Measurements from ENCODE around the gene CPNE7.
"Not testable (repeated sequence)": the region's sequence is repeated elsewhere in the genome, so short reads cannot be mapped to it uniquely, and the experiment has no call there.

The CPNE7 gene

DNA sequence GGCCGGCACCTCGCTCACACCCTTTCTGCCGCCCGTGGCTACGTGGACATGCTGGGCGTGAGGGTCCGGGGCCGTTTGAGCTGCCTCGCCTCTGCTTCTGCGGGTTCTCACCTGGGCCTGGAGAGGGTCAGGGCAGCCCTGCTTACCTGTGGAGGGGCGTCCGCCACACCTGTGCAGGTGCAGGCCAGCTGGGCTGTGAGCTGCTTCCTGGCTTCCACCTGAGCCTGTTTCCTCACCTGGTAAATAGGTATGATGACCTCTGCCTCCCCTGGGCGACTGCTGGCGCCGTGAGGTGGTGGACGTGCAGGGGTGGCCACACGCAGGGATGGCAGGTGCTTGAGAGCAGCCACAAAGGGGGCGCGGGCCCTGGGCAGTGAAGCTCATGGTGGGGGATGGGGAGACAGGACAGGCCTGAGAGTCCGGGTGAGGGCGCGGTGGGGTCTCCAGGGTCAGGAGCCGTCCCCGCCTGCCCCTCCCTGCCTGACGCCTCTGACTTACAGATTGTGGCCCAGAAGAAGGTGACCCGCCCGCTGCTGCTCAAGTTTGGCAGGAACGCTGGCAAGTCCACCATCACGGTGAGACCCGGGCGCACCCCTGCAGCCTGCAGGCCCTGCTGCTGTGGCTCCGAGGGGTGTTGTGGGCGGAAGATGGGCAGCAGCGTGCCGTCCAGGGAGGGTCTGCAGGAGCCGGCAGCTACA lies 7.8 kb downstream of the CPNE7 start:
- DNase-seq (ENCODE audit: low read depth, low spot score) = no peak

DNA sequence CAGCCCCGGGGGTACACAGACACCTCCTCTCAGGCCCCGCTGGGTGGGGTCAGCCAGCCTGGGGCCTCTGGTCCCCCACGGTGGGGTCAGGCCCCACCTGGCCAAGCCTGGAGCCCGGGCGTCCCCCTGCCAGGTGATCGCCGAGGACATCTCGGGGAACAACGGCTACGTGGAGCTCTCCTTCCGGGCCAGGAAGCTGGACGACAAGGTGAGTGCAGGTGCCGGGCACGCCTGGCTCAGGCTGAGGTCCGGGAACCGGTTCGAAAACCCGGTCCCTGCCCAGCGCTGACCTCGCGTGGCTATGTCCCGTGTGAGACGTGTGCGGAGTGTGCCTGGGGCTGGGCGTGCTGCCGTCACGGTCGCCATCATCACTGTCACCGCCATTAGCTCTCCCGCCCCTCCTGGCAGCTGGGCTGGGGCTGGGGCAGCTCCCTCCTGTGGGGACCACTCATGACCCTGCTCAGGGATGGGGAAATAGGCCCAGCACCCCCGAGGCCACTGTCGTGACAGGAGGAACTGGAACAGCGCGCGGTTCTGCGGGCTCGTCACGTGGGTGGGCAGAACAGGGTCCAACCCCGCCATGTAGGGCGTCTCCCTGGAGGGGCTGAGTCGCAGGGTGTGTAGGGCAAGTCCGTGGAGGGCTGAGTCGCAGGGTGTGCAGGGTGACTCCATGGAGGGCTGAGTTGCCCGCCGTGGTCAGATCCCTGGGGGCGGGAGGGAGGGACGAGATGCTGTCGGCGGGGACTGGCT lies 8.5 kb downstream of the CPNE7 start:
- DNase-seq (ENCODE audit: low read depth, low spot score) = no peak

DNA sequence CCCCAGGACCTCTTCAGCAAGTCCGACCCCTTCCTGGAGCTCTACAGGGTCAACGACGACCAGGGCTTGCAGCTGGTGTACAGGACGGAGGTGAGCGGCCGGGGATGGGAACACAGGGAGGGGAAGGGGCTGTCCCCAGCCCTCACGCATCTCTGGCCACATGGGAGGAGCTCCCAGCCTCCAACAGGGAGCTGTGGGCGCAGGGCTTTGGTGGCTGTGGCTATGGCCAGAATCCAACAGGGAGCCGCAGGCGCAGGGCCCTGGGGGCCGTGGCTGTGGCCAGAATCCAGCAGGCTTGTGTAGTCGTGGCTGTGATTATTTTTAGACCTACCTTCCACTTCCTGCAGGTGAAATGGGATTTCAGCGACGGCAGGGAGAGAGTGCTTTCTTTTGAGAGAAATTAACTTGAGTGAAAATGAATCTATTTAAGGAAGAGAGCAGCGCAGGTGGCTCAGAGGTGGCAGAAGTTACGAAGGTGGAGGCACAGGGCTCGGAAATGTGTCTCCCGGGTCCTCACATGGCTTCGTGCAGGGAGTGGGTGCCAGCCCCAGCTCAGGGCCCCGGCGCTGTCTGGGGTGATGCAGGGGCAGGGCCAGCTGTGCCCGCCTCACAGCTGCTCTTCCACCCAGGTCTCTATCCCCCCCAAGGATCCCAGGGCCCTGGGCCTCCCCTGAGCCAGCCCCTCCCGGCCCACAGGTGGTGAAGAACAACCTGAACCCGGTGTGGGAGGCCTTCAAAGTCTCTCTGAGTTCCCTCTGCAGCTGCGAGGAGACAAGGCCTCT lies 9.4 kb downstream of the CPNE7 start:
- no peak for DNase-seq (ENCODE audit: low read depth, low spot score)

DNA sequence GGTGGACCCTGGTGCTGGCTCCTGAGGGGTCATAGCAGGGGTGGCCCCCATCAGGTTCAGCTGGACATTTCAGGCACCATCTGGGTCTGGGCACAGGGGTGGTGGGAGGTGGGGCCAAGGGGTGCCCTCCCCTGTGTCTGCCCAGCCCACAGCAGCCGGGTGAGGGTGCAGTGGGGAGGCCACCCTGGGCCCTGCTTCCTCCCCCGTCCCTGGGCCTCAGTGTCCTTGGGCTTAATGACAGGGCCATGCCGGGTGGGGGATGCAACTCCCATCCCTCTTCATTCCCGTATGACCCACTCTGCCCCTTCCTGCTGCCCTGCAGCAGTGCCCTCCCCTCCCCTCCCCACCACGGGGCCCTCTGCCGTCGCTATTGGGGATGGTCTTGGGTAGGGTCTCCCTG lies 10.7 kb downstream of the CPNE7 start:
- no peak for DNase-seq (ENCODE audit: low read depth, low spot score)

DNA sequence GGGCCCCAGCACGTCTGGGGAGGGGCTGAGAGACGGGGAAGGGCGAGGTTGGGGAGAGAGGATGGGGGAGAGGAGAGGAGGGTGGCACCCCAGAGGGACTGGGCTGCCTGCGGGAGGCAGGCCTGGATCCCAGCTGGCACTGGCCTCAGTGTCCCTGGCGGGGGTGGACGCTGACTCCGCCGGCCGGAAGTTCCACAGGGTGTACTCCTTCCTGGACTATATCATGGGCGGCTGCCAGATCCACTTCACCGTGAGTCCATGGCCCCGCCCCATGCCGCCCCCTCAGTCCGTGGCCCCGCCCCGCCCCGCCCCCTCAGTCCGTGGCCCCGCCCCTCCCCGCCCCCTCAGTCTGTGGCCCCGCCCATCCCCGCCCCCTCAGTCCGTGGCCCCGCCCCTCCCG lies 11.3 kb downstream of the CPNE7 start:
- no peak for DNase-seq (ENCODE audit: low read depth, low spot score)

DNA sequence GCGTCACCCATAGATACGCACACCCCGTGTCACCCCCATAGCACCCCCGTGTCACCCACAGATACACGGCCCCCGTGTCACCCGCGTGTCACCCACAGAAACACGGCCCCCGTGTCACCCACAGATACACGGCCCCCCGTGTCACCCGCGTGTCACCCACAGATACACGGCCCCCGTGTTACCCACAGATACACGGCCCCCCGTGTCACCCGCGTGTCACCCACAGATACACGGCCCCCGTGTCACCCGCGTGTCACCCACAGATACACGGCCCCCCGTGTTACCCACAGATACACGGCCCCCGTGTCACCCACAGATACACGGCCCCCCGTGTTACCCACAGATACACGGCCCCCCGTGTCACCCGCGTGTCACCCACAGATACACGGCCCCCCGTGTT lies 12.1 kb downstream of the CPNE7 start:
- DNase-seq (ENCODE audit: low read depth, low spot score) = not testable (repeated sequence)

DNA sequence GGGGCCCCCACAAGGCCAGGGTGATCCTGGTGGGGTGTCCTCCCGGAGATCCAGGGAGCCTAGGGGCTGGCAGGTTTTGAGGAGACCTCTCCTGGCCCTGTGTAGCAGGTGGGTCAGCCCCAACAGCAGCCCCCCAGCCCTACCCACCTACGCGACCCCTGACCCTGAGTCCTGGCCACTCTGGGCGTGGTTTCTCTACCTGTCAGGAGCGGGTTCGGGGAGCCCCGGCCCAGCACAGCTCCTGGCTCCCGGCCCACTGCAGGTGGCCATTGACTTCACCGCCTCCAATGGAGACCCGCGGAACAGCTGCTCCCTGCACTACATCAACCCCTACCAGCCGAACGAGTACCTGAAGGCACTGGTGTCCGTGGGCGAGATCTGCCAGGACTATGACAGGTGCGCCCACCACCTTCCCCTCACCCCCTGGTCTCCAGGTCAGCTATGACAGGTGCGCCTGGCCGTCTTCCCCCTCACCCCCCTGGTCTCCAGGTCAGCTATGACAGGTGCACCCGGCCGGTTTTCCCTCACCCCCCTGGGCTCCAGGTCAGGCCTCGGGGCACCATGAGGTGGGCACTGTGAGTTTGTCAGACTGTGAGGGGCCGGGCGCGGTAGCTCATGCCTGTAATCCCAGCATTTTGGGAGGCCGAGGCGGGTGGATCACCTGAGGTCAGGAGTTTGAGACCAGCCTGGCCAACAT lies 13.0 kb downstream of the CPNE7 start:
- no peak for DNase-seq (ENCODE audit: low read depth, low spot score)

DNA sequence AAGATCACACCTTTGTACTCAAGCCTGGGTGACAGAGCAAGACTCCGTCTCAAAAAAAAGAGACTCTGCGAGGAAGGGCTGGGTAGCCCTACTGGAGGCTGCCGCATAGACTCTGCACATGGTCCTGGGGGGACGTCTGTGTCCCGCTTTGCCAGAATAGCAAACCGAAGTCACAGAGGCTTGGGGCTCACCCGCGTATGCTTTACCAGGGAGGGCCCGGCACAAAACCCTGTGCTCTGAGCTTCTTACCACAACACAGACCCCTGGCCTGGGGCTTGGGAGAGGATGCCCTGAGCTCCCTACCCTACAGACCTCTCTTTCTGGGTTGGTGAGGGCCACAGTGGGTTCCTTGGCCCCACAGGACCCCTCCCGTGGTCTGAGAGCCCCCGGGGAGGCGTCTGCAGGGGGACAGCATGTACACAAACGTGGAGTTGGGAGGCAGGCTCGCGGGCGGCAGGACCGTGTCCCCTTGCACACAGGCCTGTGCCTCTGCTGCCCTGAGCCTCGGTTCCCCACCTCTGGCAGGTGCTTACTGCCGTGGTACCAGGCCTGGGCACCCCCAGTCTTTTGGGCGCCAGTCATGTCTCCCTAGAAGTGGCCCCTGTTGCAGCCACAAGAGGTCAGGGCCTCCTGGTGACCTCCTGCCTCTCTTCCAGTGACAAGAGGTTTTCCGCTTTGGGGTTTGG lies 13.8 kb downstream of the CPNE7 start:
- DNase-seq (ENCODE audit: low read depth, low spot score) = no peak

DNA sequence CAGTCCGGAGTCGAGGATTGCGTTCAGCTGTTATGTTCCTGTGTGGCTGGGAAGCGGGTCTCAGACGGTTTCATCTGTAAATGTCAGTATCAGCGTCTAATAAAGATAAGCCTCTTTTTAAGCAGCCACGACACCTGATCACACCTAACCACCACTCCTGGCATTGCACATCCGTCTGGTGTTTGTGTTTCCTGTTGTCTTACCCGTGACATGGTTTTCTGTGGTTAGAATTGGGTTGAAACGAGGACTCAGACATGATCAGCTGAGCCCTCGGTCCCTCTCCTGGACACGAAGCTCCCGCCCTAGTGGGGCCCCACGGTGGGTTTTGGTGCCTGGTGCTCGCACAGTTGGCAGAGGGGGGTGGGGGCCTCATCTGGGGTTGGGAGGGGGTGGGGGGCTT lies 18.3 kb downstream of the CPNE7 start:
- no peak for DNase-seq (ENCODE audit: low read depth, low spot score)

DNA sequence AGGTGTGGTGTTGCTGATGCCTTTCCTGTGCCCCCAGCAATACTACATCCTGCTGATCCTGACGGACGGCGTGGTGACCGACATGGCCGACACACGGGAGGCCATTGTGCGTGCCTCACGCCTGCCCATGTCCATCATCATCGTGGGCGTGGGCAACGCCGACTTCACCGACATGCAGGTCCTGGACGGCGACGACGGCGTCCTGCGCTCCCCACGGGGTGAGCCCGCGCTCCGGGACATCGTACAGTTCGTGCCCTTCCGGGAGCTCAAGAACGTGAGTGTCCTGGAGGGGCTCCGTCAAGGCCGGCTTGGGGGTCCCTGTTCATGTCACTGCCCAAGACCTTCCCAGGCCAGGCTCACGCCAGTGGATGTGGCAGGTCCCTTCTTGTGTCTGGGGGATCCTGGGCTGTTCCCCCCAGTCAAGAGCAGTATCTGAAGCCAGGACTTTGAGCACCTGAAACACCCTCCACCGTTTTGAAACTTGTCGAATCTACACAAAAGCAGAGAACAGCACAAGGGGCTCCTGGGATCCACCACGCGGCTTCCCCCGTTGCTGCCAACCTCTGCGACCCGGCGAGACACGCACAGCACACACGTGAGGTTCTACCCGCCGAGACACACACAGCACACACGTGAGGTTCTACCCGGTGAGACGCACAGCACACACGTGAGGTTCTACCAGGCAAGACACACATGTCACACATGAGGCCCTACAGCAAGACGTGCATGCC lies 19.9 kb downstream of the CPNE7 start:
- no peak for DNase-seq (ENCODE audit: low read depth, low spot score)

DNA sequence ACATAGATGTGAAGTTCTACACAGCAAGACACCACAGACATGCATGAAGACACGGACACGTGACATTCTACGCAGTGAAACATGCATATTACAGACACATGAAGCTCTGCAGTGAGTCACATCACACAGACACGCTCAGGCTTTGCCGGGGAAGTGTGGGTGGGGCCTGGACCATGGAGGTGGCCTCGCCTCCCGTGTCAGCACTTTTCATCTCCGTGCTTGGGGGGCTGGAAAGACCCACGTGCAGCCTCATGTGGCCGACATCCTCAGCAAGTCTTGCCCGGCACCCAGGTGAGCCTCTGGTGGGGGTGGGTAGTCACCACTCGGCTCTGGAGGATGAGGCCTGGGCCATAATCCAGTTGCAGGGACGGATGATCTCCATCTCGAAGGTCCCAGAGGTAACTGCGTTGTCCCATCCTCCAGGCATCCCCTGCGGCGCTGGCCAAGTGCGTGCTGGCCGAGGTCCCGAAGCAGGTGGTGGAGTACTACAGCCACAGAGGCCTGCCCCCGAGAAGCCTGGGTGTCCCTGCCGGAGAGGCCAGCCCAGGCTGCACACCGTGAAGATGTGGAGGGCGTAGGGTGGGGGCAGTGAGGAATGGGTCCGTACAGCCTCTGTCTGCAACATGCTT lies 20.6 kb downstream of the CPNE7 start:
- DNase-seq (ENCODE audit: low read depth, low spot score) = no peak

DNA sequence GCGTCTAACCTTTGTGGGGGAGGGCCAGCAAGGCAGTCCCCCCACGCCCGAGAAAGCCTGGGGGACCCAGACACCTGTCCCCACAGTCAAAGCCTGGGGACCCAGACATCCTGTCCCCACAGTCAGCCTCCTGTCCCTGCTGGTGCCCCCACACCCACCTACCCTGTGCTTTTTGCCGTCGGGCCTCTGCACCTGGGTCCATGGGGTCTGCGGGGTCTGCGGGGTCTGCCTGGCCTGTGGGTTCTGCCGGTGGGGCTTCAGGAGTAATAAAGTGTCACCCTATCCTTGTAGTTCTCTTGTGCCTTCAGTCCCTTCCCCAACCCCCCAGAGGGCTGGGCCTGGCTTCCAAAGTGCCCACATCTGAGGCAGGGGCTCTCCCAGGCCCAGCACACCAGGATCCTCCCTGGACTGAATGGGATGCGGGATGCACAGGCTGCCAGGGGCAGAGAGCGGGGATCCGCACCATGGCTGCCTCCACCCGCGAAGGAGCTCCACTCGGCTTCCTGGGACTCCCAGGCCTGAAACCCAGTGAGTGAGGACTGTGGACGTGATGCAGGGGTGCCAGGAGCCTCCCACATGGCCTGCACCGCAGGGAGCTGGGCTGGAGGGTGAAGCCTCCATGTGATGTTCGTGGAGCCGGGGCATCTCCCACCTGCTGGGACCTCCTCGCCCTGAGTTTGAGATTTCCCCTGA lies 21.5 kb downstream of the CPNE7 start:
- no peak for DNase-seq (ENCODE audit: low read depth, low spot score)

DNA sequence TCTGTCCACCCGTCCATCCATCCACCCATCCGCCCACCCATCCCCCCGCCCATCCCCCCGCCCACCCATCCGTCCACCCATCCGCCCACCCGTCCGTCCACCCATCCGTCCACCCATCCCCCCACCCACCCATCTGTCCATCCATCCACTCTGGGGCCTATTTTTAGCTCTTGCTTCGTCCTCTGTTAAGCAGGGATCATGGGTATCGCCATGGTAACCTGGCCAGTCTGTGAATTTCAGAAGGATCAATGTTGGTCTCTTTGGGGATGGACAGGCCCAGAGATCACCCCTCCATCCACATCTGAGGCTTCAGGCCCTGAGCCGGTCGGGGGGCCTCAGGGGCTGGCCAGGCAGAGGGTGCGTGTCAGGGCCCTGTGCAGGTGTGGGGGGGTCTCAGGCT lies 22.6 kb downstream of the CPNE7 start:
- no peak for DNase-seq (ENCODE audit: low read depth, low spot score)

DNA sequence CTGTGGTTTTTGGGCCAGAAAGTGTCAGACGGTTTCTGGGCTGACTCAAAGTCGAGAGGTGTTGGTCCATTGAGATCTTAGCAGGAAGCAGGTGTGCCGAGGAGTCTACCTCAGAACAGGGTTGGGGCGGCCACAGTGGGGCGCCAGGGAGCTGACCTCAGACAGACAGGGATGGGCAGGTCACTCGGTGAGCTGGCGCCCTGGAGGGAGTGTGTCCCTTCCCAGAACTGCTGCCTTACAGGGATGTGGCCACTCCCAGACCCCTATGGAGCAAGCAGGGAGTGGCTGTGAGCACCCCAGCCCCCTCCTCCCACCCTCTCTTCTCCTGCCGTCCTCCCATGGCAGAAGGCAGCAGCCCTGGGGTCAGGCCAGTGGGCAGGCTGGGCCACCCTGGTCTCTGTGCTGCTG lies 23.9 kb downstream of the CPNE7 start:
- DNase-seq (ENCODE audit: low read depth, low spot score) = no peak

DNA sequence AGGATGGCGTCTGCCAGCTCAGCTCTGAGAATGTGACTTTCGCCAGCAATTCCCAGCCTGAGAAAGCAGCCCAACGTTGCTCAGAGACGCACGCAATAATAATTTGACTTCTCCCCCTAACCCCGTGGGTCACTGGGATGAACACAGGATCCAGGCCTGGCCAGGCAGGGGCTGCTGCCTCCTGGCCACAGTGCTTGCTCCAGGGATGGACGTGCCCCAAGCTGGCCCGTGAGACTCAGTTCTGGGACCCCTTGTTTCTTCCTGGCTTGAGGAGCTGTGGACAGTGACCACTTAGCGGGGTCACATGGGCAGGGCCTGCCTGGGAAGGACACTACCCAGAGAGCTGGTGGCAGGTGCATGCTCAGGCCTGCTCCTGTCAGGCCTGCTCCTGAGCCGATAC lies 24.3 kb downstream of the CPNE7 start:
- DNase-seq (ENCODE audit: low read depth, low spot score) = no peak

DNA sequence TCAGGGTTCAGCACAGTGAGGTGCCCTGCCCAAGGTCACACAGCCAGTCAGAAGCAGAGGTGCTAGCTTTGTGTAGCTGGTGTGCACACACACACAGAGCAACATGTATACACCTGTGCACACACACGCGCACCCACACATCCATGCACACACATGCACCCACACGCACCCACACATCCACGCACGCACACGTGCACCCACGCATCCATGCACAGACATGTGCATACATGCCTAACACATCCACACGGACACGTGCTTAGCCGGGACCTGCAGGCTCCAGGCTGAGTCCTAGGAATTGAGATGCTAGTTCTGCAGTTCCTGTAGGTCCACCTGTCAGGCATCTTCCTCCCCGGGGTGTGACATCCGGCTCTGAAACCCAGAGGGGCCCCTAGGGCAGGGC lies 24.9 kb downstream of the CPNE7 start:
- DNase-seq (ENCODE audit: low read depth, low spot score) = no peak

DNA sequence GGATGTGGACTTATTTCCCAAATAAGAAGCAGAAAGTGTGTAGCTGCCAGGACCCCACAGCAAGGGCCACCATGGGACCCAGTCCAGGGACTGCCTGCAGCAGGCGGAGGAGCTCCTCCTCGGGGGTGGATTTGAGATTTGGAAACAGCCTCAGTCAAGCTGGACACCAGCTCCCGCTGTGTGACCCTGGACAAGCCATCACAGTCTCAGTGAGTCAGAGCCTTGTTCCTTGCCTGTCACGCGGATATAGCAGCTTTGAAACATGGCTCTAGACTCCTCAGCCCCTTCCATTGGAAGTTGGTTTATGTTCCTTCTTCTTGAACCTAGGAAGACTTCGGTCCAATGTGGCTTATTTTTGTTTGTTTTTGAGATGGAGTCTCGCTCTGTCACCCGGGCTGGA lies 25.4 kb downstream of the CPNE7 start:
- DNase-seq (ENCODE audit: low read depth, low spot score) = no peak

DNA sequence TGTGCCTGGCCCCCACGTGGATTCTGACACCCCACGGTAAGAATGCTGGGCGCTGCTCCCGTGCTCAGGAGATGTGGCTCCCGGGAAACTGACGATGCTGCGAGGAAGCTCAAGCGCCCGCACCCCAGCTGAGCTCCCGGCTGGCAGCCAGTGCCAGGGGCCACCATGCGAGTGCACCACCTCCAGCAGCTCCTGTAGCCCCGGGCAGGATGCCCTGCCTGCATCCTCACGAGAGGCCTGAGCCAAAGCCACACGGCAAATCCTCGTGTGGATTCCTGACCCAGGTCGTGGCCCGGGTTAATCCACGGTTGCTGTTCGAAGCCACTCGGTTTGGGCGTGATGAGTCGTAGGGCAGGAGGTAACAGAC lies 26.3 kb downstream of the CPNE7 start:
- no peak for DNase-seq (ENCODE audit: low read depth, low spot score)

DNA sequence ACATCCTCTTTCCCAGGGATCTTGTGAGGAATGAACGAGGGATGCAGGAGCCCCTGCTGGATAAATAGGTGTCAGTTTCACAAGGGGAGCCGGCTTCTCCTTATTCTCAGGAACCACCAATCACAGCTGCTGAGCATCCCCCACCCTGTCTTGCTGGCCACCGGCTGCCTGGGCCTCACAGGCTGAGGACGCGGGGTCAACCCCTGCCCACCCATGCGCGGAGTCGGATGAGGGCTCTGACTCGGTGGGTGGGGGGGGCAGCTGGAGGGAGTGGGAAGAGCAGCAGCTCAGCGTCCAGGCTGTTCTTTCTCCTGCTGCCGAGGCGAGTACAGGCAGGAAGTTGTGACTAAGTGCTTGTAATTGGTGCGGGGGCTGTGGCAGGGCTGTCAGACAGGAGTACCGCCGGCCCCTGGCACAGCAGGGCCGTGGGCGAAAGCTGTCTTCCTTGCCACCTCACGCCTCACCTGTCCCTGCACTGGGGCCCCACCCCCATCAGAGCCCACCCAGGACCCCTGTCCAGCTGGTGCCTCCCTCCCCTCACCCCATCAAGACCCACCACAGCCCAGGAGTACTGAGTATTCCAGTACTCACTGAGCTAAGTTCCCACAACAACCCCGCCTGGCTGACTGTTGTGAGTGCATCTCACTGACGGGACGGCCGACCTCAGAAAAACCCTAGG lies 26.9 kb downstream of the CPNE7 start:
- peak; percentile 17 for DNase-seq (ENCODE audit: low read depth, low spot score)
